Lower leg skin (tissue), 4 donors: ENCODE results near the gene ARGLU1. TPM values are rescaled to one million over a fixed set of nuclear protein-coding genes. Genes with fewer than 3 reads are reported as not detected.

ENCODE experiments used
- DNase-seq, 2 donors: peaks; one replicate each; pipeline ENCODE4 v3.0.0-alpha.2; 2019; ENCODE audit warnings: low spot score in 2 of 2
- H3K4me3 ChIP-seq: fragments of 200-600 bp; sonication (generic); 2 replicates; pipeline ENCODE4 v1.5.1; 2017; ENCODE audit warnings: mild to moderate bottlenecking, low read depth; ENCODE audit not compliant: poor library complexity, severe bottlenecking
- POLR2A ChIP-seq, 2 donors: fragments of 450-650 bp; IDR thresholded peaks; one replicate each; pipeline ENCODE4 v1.6.1; 2016 to 2017; ENCODE audit warnings: antibody characterized with exemption in 2 of 2, mild to moderate bottlenecking in 1 of 2, moderate library complexity in 1 of 2
- WGBS, 2 donors: methylation state at CpG; one replicate each; pipeline ENCODE4 v1.1.5; 2018; 5-methylcytosine and 5-hydroxymethylcytosine counted together
- intact Hi-C: fragments of 100-400 bp; cut with DNase I; formaldehyde crosslinking; loops from one replicate; pipeline ENCODE4 v1.15.0; 2023; ENCODE audit warnings: low total_unique reads
- total RNA-seq, 4 donors: library from RNA; depleted of rRNA; stranded (reverse); fragments of >200 nt; gene quantifications; one replicate each; pipeline ENCODE4 v1.1.0, GENCODE V29; 2016
- TF ChIP-seq, protein P1 (sequence below), 3 donors: fragments of 450-650 bp; IDR thresholded peaks; one replicate each; pipeline ENCODE4 v1.5.1; 2016; ENCODE audit warnings: antibody characterized with exemption in 3 of 3, mild to moderate bottlenecking in 3 of 3, moderate library complexity in 2 of 3

The ARGLU1 gene
- total RNA-seq, 4 donors from 2014 or later = 44.7 to 73.0 (median 48.4) TPM

DNA sequence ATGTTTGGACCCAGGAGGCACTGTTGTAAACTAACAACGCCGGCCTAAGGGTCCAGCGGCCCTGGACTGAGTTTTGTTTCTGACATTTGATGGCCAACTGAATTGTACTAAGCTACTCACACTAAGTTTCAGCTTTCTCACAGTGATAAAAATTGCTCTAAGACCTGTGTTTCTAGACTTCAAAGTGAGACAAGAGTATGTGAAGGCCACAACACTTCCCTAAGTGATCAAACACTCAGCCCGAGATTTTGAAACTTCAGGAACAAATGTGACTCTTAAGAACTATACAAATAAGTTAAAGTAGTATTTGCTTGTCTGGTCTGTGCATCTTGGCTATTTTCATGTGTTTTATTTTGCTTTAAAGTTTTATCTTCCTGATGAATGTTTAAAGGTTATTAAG lies 62.6 kb downstream of the ARGLU1 start:
- TF ChIP-seq POLR2A (IDR thresholded peaks at IDR 0.05) = no peak
- TF ChIP-seq, protein P1, sequence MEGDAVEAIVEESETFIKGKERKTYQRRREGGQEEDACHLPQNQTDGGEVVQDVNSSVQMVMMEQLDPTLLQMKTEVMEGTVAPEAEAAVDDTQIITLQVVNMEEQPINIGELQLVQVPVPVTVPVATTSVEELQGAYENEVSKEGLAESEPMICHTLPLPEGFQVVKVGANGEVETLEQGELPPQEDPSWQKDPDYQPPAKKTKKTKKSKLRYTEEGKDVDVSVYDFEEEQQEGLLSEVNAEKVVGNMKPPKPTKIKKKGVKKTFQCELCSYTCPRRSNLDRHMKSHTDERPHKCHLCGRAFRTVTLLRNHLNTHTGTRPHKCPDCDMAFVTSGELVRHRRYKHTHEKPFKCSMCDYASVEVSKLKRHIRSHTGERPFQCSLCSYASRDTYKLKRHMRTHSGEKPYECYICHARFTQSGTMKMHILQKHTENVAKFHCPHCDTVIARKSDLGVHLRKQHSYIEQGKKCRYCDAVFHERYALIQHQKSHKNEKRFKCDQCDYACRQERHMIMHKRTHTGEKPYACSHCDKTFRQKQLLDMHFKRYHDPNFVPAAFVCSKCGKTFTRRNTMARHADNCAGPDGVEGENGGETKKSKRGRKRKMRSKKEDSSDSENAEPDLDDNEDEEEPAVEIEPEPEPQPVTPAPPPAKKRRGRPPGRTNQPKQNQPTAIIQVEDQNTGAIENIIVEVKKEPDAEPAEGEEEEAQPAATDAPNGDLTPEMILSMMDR (IDR thresholded peaks at IDR 0.05) = no peak
- intact Hi-C loops = no loop called here
- no peak overlapping the region for H3K4me3 ChIP-seq
- WGBS, 2 donors = 94 to 96% methylated on average over 4 of the region's 4 CpGs
- DNase-seq = no peak

DNA sequence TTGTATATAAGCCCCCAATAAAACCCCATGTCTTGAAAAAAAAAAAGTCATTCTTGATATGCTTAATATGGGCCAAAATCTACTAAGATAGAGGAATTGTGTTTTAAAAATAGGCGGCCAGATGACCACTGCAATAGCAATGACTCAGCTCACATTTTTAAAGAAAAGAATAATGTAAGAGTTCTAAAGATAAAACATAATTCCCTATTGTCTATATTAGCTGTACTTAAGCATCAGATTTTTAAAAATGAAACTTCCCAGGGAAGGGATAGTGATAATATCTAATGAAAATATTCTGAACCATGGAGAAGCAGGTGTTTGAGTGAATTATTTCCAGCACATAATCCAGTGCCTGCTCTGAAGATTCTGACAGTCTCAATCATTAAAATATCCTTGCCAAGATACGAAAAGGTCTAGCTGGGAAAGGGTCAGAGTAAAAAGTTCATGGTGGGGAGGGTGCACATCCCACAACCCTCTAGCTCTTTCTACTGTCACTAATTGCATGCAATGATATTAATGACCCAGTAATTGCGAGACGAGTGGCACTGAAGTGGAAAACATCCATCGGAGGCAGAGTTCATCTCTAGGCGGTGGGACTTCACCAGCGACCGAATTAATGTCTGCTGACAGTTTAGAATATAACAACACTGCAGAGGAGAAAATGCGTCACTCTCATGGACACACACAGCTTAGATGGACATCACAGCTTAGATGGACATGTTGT lies 64.0 kb downstream of the ARGLU1 start:
- no peak for TF ChIP-seq POLR2A (IDR thresholded peaks at IDR 0.05)
- TF ChIP-seq, protein P1 (IDR thresholded peaks at IDR 0.05) = no peak
- intact Hi-C loops = no loop called here
- WGBS, 2 donors = 85 to 90% methylated on average over 9 of the region's 9 CpGs
- H3K4me3 ChIP-seq = no peak overlapping the region
- DNase-seq = no peak

DNA sequence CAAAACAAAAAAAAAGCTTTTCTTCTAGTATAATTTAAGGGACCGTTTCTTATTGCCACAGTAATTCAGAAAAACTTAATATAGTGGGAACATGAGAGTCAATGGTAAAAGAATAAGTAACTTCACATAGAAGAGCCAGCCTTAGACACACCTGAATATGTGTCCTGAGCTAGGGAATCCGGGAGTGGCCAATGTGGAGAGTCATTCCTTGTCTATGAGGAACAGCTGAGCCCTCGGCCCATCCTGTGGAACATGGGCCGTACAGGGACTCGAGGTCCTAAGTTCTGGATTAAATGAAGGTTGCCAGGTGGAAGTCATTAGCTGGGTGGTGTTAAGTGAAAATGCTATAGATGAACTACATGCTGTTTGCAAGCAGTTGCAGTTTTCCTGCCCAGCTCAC lies 64.7 kb downstream of the ARGLU1 start:
- TF ChIP-seq POLR2A (IDR thresholded peaks at IDR 0.05) = no peak
- TF ChIP-seq, protein P1 (IDR thresholded peaks at IDR 0.05) = no peak
- H3K4me3 ChIP-seq = no peak overlapping the region
- 84 to 87% methylated on average over 5 of the region's 5 CpGs for WGBS, 2 donors
- DNase-seq = no peak
- intact Hi-C loops = no loop called here

DNA sequence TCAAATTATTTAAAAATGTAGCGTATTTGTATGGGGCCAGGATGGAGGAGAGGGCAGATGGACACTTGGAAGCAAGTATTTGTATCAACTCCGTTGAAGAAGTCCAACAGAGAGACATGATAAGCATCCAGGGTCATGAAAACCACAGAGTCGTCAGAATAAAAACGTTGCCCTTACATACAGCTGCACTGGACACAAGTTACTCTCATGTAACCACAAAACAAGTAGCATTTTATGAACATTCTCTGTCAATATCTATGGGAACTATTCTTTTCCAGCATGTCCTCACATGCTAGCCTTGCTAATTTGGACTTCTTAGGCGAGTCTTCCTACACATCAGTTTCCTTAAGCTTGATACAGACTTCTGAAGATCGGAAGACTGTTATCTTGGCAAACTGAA lies 67.5 kb downstream of the ARGLU1 start:
- no peak for DNase-seq
- intact Hi-C loops = no loop called here
- H3K4me3 ChIP-seq = no peak overlapping the region
- WGBS, 2 donors = 77 to 85% methylated on average over 6 of the region's 6 CpGs
- TF ChIP-seq, protein P1 (IDR thresholded peaks at IDR 0.05) = no peak
- no peak for TF ChIP-seq POLR2A (IDR thresholded peaks at IDR 0.05)

DNA sequence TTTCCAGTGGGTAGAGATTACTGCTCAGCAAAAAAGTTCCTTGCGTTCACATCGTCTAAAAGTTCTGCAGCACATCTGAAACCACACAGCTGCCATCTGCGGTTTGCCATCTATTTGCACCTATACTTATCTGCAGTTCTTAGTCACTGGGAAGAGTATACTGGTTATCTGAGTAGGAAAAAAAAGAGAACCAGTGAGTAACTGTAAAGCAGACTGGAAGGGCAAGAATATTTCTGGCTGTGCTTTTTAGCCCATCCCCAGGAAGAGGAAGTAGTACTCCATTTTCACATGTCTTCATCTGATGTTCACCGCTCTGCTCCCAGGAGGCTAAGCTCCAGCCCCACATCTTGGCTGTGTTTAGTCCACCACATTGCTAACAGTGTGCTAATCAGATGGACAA lies 68.0 kb downstream of the ARGLU1 start:
- no peak for DNase-seq
- H3K4me3 ChIP-seq = no peak overlapping the region
- intact Hi-C loops = no loop called here
- TF ChIP-seq, protein P1 (IDR thresholded peaks at IDR 0.05) = no peak
- no peak for TF ChIP-seq POLR2A (IDR thresholded peaks at IDR 0.05)
- WGBS, 2 donors = 62 to 70% methylated on average over 4 of the region's 4 CpGs

DNA sequence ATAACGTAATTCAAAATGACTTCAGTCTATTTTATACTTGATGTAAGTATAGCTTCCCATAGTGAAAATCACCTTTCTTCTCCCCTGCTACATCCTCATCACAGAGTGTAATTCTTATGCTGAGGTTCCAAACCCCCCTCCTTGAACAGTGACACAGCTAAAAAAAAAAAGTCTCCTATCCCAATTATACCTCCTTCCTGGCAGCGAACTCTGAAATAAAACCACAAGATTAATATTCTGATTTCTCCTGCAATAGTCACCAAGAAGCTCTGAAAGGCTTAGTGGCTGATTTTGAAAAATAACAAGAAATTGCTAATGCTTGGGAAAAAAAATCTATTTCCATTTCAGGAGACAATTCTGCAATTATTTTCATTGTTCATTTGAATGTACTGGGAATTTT lies 68.8 kb downstream of the ARGLU1 start:
- TF ChIP-seq, protein P1 (IDR thresholded peaks at IDR 0.05) = no peak
- no peak for TF ChIP-seq POLR2A (IDR thresholded peaks at IDR 0.05)
- DNase-seq = no peak
- H3K4me3 ChIP-seq = no peak overlapping the region
- intact Hi-C loops = no loop called here
- 78 to 84% methylated on average over 2 of the region's 2 CpGs for whole genome bisulfite sequencing, 2 donors
